Measurements from ENCODE around the gene ACVR1C.

Gene ACVR1C

DNA sequence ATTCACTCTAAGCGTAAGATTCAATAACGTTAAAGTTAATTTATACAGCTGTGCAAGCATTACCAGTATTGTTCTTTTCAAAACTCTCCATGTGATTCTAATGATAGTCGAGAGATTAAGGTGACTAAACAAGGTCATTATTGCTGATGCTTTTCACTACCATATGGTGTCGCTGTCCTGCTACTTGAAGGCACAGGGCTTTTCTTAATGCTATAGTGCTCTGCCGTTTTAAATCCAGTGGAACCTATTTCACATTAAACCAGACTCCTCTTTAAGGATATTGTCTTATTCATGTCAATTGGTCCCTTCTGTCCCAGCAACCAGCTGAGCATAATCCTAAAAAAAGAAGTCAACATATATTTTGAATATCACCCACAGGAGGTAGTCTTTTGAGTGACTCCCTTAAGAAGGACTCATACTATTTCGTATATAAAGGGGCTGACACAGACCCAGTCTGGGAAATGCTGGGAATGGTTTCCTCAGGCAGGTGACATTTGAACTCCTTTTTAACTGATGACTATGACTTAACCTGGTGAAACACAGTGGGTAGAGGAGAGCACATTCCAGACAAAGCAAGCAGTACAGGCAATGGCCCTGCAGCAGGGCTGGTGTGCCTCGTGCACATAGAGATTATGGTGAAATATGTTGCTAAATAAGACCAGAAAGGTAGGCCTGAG is 130.9 kb downstream of the ACVR1C start:
- DNase-seq (ENCODE audit: low spot score) = peak; percentile 65

- peak; percentile 65 for DNase-seq (ENCODE audit: low spot score)
Observed at GRCh38 chr2:157492189-157492773, 136.4 kb downstream of the ACVR1C start.

- DNase-seq (ENCODE audit: low spot score) = no peak
Observed at GRCh38 chr2:157489983-157490382, 138.7 kb downstream of the ACVR1C start.

DNA sequence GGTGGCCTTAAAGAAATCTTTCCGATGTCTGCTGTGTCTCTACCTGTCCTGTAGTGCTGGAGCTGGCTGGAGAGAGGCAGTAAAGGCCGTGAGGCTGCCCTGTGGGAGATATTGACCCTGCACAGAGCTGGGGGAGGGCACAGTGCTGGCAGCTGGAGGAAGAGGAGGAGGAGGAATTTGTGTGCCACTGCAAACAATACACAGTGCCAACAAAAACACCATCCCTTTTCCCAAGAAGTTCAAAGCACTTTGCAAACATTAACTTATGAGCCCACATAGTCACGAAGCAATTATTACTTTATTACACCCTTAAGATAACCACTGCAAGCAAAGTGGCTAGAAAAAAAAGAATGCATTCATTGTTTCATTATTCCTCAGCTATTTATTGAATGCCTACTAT is 139.8 kb downstream of the ACVR1C start:
- peak; percentile 67 for DNase-seq (ENCODE audit: low spot score)

GRCh38 chr2:157487747-157488146 is 140.9 kb downstream of the ACVR1C start:
- DNase-seq (ENCODE audit: low spot score) = no peak

- no peak for DNase-seq (ENCODE audit: low spot score)
Observed at GRCh38 chr2:157487271-157487610, 141.4 kb downstream of the ACVR1C start.

DNA sequence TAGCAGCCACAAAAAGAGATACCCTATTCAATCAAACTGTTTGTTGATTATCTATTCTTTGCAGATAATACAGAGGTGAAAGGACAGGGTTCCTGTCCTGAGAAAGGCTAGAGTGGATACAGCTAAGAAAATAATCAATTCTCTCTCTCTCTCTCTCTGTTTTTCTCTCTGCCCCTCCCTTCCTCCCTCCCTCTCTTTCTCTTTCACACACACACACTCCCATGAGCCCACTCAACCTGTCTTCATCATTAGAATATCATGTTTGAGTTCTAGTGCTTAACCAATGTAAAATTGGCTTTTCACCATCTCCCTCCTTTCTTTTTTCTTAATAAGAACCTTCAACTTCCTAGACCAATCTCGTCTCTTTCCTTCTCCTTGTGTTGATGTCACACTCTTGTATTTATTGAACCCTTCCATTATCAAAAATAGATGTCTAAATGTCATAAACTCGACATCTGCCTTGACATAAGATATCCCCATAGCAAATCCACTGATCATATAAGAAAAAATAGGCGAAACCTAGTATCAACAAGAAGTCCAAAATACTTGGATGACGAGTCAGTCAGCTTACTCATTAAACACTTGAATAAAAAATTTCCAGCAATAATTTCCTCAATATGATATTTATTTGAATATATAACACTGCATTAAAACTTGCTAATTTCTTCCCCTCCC is 141.9 kb downstream of the ACVR1C start:
- DNase-seq (ENCODE audit: low spot score) = peak; percentile 36

GRCh38 chr2:157480182-157480961 is 148.3 kb downstream of the ACVR1C start:
- DNase-seq (ENCODE audit: low spot score) = no peak

DNA sequence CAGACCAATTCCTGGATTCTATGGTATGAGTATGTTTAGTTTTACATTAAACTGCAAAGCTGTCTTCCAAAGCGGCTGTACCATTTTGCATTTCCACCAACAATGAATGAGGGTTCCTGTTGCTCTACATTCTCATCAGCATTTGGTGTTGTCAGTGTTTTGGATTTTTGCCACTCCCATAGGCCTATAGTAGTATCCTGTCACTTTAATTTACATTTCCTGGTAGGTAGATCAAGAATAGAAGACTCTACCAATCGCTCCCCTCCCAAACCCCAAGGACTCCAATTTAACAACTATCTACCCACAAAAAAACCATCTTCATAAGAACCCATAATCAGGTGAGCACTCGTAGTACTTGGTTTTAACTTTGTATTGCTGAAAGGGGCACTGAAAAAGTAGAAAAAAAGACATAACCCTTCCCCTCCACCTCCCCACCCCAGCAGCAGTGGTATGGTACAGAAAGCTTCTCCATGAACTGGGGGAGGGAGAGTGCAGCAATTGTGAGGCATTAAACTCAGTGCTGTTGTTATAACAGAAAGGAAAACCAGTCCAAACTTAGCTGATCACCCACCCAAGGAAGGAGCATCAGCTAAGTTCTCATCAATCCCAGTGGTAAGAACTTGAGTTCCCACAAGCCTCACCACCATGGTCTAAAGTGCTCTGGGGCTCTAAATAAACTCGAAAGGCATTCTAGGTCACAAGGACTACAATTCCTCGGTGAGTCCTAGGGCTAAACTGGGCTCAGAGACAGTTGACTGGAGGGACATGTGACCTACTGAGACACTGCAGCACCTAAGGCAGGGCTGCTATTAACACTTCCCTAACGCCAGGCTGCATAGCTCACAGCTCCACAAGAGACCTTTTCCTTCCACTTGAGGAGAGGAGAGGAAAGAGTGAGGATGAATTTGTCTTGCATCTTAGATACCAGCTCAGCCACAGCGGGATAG is 149.3 kb downstream of the ACVR1C start:
- no peak for DNase-seq (ENCODE audit: low spot score)

- no peak for DNase-seq (ENCODE audit: low spot score)
Observed at GRCh38 chr2:157477919-157478318, 150.7 kb downstream of the ACVR1C start.

DNA sequence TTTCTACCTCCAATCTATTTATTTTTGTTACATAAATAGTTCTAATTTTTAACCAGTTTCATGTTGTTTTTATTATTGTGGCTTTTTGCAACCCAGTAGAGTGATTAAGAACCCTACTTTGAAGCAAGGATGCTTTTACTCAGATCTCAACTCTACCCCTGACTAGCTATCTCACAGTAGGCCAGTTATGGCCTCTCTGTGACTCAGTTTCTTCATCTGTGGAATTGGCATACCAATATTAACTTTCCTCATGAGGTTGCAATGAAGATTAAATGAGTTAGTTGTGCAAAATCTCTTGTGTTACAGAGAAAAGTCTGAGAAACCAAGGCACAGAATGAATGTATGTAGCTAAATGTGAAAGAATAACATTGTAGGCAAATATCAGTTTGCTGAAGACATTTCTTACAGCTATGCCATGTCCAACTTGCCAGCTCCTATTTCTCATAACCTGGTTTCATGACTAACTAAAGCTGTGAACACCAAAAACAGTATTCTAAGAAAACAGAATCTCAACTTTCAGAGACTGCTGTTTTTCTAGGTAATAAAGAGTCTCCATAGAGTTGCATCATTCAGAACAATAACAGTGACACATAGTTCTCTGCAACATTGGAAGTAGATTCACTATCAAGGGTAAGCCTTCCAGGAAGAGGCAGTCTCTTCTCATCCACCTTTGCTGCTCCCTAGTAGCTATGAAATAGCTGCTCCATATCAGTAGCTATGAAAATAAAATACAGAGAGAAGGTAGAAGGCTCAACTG is 151.5 kb downstream of the ACVR1C start:
- DNase-seq (ENCODE audit: low spot score) = peak; percentile 33
